ENCODE results near the gene PIAS1. TPM values are rescaled to one million over a fixed set of nuclear protein-coding genes. Genes with fewer than 3 reads are reported as not detected.

The PIAS1 gene
- total and polyA plus RNA-seq, 2 donors from 2014 or later: 10.6 to 44.3 TPM

DNA sequence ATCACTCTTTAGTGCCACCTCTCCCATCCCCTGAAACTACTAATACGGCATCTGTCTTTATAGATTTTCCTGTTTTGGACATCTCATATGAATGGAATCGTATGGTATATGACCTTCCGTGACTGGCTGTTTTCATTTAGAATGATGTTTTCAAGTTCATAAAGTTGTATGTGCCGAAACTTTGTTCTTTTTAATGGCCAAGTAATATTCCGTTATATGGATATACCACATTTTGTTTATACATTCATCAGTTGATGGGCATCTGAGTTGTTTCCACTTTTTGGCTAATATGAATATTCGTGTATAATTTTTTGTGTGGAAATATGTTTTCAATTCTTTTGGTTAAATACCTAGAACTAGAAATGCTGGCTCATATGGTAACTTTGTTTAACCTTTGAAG, 49.5 kb downstream of the PIAS1 start:
- peaks cover 2 to 5% (median 3%) of the 10 kb centered on the region in 3 donors for H3K36me3 ChIP-seq (ENCODE audit: control insufficient read depth in 2 of 3, insufficient read depth in 3 of 3, low read length in 3 of 3)
- no peak for DNase-seq
- no peak overlapping the region for H3K4me3 ChIP-seq (ENCODE audit: low read length in 3 of 3)
- FAIRE-seq: no peak
- no peak overlapping the region for H3K27ac ChIP-seq (ENCODE audit: low read depth in 2 of 2, low read length in 2 of 2)
- no peaks in the 10 kb centered on the region for H3K9me3 ChIP-seq (ENCODE audit: control insufficient read depth in 2 of 3, insufficient read depth in 1 of 3, low read length in 3 of 3)
- intact Hi-C loops (cut with DNase I): no loop called here
- H3K9ac ChIP-seq (ENCODE audit: low read length in 3 of 3): no peak overlapping the region
- no peaks in the 10 kb centered on the region for H3K27me3 ChIP-seq (ENCODE audit: control insufficient read depth, insufficient read depth, low read length)
- H3K4me1 ChIP-seq (ENCODE audit: control insufficient read depth in 2 of 3, insufficient read depth in 2 of 3, low read depth in 1 of 3, low read length in 3 of 3): peaks cover 0 to 4% (median 3%) of the 10 kb centered on the region in 3 donors
- TF ChIP-seq, protein P1, sequence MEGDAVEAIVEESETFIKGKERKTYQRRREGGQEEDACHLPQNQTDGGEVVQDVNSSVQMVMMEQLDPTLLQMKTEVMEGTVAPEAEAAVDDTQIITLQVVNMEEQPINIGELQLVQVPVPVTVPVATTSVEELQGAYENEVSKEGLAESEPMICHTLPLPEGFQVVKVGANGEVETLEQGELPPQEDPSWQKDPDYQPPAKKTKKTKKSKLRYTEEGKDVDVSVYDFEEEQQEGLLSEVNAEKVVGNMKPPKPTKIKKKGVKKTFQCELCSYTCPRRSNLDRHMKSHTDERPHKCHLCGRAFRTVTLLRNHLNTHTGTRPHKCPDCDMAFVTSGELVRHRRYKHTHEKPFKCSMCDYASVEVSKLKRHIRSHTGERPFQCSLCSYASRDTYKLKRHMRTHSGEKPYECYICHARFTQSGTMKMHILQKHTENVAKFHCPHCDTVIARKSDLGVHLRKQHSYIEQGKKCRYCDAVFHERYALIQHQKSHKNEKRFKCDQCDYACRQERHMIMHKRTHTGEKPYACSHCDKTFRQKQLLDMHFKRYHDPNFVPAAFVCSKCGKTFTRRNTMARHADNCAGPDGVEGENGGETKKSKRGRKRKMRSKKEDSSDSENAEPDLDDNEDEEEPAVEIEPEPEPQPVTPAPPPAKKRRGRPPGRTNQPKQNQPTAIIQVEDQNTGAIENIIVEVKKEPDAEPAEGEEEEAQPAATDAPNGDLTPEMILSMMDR (IDR thresholded peaks at IDR 0.05; ENCODE audit: borderline replicate concordance, extremely low read depth, insufficient read depth): no peak

DNA sequence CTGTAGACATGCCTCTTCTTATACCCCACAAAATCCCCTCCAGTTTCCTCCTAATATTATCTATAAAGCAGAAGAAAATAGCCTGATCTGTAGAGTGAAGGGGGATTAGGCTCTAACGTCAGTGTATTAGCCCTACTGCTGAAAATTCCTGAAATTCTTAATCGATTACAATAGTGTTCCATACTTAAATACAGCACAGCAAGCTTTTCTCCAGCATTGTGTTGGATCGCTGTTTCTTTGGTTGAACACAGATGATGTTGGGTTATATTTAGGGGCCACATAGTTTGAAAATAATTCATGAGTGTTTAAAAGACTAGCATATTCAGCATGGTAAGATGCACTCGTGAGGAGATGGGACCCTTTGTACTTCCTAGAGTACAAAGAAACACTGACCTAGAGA, 52.5 kb downstream of the PIAS1 start:
- no peak overlapping the region for H3K9ac ChIP-seq (ENCODE audit: low read length in 3 of 3)
- DNase-seq: no peak
- no peaks in the 10 kb centered on the region for H3K27me3 ChIP-seq (ENCODE audit: control insufficient read depth, insufficient read depth, low read length)
- no peak overlapping the region for H3K27ac ChIP-seq (ENCODE audit: low read depth in 2 of 2, low read length in 2 of 2)
- FAIRE-seq: no peak
- H3K4me3 ChIP-seq (ENCODE audit: low read length in 3 of 3): no peak overlapping the region
- H3K36me3 ChIP-seq (ENCODE audit: control insufficient read depth in 2 of 3, insufficient read depth in 3 of 3, low read length in 3 of 3): peaks cover 2 to 5% (median 3%) of the 10 kb centered on the region in 3 donors
- intact Hi-C loops (cut with DNase I): no loop called here
- TF ChIP-seq, protein P1 (IDR thresholded peaks at IDR 0.05; ENCODE audit: borderline replicate concordance, extremely low read depth, insufficient read depth): no peak
- no peaks in the 10 kb centered on the region for H3K9me3 ChIP-seq (ENCODE audit: control insufficient read depth in 2 of 3, insufficient read depth in 1 of 3, low read length in 3 of 3)
- peaks cover 0 to 3% (median 0%) of the 10 kb centered on the region in 3 donors for H3K4me1 ChIP-seq (ENCODE audit: control insufficient read depth in 2 of 3, insufficient read depth in 2 of 3, low read depth in 1 of 3, low read length in 3 of 3)

DNA sequence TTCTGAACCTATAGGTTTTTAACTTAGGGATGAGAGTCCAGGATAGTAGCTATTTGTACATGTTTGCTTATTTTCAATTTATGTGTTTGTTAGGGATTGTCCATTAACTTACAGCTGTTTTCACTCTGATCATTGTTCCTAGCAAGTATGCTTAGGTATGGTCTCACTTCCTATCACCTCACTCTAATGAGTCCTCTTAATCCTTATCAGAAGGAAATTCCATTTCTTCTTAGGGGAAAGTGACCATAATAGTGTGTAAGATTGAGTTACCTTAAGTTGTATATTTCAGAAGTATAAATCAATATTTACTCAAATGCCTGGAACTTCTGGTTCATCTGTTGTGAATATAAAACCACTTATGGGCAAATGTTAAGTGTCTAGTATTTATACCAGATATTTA, 53.0 kb downstream of the PIAS1 start:
- FAIRE-seq: no peak
- Histone ChIP-seq H3K36me3 (ENCODE audit: control insufficient read depth in 2 of 3, insufficient read depth in 3 of 3, low read length in 3 of 3) (peaks cover 2 to 5% (median 3%) of the 10 kb centered on the region in 3 donors), H3K9ac (ENCODE audit: low read length in 3 of 3) (no peak overlapping the region), H3K27me3 (ENCODE audit: control insufficient read depth, insufficient read depth, low read length) (no peaks in the 10 kb centered on the region), H3K4me1 (ENCODE audit: control insufficient read depth in 2 of 3, insufficient read depth in 2 of 3, low read depth in 1 of 3, low read length in 3 of 3) (peaks cover 0 to 3% (median 0%) of the 10 kb centered on the region in 3 donors), H3K27ac (ENCODE audit: low read depth in 2 of 2, low read length in 2 of 2) (no peak overlapping the region), H3K9me3 (ENCODE audit: control insufficient read depth in 2 of 3, insufficient read depth in 1 of 3, low read length in 3 of 3) (no peaks in the 10 kb centered on the region), H3K4me3 (ENCODE audit: low read length in 3 of 3) (no peak overlapping the region)
- TF ChIP-seq, protein P1 (IDR thresholded peaks at IDR 0.05; ENCODE audit: borderline replicate concordance, extremely low read depth, insufficient read depth): no peak
- intact Hi-C loops (cut with DNase I): no loop called here
- no peak for DNase-seq

DNA sequence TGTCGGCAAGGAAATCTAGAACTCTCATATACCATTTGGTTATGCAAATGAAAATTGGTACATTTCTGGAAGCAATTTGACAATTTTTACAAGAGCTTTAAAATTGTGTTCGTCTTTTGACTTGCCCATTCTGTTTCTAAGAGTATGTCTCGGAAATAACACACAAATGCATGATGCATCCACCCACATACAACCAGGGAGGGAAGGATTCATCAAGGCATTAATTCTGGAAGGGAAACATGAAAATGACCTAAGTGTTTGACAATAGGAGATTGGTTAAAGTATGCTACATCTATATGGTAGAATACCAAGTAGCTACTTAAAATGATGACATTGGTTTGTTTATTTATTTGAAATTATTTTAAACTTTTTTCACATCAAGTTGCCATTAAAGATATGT, 58.6 kb downstream of the PIAS1 start:
- H3K9ac ChIP-seq (ENCODE audit: low read length in 3 of 3): no peak overlapping the region
- no peaks in the 10 kb centered on the region for H3K27me3 ChIP-seq (ENCODE audit: control insufficient read depth, insufficient read depth, low read length)
- intact Hi-C loops (cut with DNase I): no loop called here
- TF ChIP-seq, protein P1 (IDR thresholded peaks at IDR 0.05; ENCODE audit: borderline replicate concordance, extremely low read depth, insufficient read depth): no peak
- H3K4me1 ChIP-seq (ENCODE audit: control insufficient read depth in 2 of 3, insufficient read depth in 2 of 3, low read depth in 1 of 3, low read length in 3 of 3): peaks cover 0 to 12% (median 5%) of the 10 kb centered on the region in 3 donors
- no peak for FAIRE-seq
- no peak for DNase-seq
- no peak overlapping the region for H3K27ac ChIP-seq (ENCODE audit: low read depth in 2 of 2, low read length in 2 of 2)
- H3K36me3 ChIP-seq (ENCODE audit: control insufficient read depth in 2 of 3, insufficient read depth in 3 of 3, low read length in 3 of 3): no peaks in the 10 kb centered on the region
- H3K9me3 ChIP-seq (ENCODE audit: control insufficient read depth in 2 of 3, insufficient read depth in 1 of 3, low read length in 3 of 3): no peaks in the 10 kb centered on the region
- H3K4me3 ChIP-seq (ENCODE audit: low read length in 3 of 3): no peak overlapping the region
